ENCODE measurements around the gene TERT.
"Not testable (repeated sequence)": the region's sequence is repeated elsewhere in the genome, so short reads cannot be mapped to it uniquely, and the experiment has no call there.

TERT gene

GRCh38 chr5:1293416-1294205 lies 1.3 kb downstream of the TERT start:
- DNase-seq, result no peak

DNA sequence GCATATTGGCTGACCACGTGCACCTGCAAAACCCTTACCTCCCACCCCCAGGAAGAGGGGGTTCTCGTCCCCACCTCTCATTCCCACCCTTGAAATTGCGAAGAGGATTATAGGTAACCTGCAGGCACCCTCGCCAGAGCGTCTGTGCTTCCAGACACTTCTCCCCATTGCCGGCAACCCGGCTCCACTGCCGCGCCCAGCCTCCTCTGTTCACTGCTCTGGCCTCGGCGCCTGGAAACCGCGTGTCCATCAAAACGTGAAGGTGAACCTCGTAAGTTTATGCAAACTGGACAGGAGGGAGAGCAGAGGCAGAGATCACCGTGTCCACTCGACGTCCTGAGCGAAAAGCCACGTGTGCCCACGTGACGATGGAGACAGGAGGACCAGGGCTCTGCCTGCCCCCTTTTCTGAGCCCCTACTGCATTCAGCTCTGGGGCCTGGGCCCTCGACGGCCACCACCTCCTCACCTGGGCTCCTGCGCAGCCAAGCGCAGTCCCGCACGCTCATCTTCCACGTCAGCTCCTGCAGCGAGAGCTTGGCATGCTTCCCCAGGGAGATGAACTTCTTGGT lies 1.9 kb downstream of the TERT start:
- DNase-seq, result no peak

GRCh38 chr5:1292139-1292538 lies 2.7 kb downstream of the TERT start:
- no peak for DNase-seq

DNA sequence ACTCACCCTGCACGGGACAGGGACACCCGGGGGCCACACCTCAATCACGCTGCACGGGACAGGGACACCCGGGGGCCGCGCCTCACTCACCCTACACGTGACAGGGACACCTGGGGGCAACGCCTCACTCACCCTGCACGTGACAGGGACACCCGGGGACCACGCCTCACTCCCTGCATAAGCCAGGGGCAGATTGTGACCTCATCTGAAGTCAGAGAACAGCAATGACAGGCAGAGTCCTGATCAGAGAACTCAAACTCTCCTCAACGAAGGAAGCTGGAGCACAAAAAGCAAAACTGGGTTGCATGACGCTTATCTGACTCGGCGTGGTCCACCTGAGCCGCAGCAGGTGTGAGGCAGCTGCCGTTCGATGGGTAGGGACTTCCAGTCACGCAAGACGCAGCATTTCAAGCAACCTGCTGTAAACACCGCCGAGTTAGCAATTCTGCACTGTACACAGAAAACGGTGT lies 3.2 kb downstream of the TERT start:
- no peak for DNase-seq

DNA sequence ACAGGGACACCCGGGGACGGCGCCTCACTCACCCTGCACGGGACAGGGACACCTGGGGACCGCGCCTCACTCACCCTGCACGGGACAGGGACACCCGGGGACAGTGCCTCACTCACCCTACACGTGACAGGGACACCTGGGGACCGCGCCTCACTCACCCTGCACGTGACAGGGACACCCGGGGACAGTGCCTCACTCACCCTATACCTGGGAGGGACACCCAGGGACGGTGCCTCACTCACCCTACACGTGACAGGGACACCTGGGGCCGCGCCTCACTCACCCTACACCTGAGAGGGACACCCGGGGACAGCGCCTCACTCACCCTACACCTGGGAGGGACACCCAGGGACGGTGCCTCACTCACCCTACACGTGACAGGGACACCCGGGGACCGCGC lies 3.9 kb downstream of the TERT start:
- DNase-seq, result not testable (repeated sequence)

GRCh38 chr5:1289559-1289958 lies 5.3 kb downstream of the TERT start:
- not testable (repeated sequence) for DNase-seq

GRCh38 chr5:1288439-1289335 lies 6.2 kb downstream of the TERT start:
- DNase-seq, result no peak

DNA sequence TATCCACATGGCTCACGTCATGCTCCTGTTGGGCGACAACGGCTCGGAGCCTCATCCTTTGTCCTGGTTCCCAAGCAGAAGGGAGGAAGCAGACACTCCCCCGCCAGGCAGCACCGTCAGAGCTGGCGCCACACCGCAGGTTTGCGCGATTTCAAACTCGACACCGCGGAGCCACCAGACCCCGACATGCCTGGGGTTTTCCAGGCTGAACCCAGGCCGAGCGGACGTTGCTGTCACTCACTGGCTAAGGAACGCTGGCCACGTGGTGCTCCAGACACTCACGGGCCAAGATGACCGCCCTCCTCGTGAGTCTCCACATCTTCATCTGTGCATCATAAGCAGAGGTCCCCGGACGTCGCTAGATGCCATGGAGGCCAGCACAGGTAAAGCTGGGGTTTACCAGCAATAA lies 9.0 kb downstream of the TERT start:
- DNase-seq, result no peak

GRCh38 chr5:1285141-1285540 lies 9.7 kb downstream of the TERT start:
- no peak for DNase-seq

DNA sequence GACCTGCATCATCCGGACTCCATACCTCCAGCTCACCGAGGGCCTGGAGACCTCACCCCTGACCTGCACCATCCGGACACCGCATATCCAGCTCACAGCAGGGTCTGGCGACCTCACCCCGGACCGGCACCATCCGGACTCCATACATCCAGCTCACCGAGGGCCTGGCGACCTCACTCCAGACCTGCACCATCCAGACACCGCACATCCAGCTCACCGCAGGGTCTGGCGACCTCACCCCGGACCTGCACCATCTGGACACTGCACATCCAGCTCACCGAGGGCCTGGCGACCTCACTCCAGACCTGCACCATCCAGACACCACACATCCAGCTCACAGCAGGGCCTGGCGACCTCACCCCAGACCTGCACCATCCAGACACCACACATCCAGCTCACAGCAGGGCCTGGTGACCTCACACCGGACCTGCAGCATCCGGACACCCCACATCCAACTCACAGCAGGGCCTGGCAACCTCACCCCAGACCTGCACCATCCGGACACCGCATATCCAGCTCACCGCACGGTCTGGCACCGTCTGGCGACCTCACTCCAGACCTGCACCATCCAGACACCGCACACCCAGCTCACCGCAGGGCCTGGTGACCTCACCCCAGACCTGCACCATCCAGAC lies 10.4 kb downstream of the TERT start:
- not testable (repeated sequence) for DNase-seq

- peak; percentile 1 for DNase-seq
Measured at GRCh38 chr5:1283729-1284041, 11.2 kb downstream of the TERT start.

DNA sequence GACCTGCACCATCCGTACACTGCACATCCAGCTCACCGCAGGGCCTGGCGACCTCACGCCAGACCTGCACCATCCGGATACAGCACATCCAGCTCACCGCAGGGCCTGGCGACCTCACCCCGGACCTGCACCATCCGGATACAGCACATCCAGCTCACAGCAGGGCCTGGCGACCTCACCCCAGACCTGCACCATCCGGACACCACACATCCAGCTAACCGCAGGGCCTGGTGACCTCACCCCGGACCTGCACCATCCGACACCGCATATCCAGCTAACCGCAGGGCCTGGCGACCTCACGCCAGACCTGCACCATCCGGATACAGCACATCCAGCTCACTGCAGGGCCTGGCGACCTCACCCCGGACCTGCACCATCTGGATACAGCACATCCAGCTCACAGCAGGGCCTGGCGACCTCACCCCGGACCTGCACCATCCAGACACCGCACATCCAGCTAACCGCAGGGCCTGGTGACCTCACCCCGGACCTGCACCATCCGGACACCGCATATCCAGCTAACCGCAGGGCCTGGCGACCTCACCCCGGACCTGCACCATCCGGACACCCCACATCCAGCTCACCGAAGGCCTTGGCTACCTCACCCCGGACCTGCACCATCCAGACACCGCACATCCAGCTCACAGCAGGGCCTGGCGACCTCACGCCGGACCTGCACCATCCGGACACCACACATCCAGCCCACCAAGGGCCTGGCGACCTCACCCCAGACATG lies 11.7 kb downstream of the TERT start:
- DNase-seq, result peak; percentile 0

DNA sequence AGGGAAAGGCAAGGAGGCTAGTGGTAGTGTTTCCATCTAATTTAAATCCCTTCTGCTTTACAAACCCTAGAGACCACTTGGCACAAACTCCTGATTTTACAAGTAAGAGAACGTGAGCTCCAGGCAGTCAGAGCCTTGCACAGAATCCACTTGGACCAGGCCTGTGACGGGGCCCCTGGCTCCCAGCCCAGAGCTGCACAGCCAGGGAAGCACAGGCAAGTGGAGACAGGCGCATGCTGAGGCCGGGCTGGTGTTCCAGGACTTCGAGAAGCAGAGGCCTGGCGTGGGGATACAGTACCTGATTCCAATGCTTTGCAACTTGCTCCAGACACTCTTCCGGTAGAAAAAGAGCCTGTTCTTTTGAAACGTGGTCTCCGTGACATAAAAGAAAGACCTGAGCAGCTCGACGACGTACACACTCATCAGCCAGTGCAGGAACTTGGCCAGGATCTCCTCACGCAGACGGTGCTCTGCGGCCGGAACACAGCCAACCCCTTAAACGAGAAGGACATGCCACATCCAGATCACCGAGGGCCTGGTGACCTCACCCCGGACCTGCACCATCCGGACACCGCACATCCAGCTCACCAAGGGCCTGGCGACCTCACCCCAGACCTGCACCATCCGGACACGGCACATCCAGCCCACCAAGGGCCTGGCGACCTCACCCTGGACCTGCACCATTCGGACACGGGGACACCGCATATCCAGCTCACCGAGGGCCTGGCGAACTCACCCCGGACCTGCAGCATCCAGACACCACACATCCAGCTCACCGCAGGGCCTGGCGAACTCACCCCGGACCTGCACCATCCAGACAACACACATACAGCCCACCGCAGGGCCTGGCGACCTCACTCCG lies 12.5 kb downstream of the TERT start:
- peak; percentile 2 for DNase-seq

DNA sequence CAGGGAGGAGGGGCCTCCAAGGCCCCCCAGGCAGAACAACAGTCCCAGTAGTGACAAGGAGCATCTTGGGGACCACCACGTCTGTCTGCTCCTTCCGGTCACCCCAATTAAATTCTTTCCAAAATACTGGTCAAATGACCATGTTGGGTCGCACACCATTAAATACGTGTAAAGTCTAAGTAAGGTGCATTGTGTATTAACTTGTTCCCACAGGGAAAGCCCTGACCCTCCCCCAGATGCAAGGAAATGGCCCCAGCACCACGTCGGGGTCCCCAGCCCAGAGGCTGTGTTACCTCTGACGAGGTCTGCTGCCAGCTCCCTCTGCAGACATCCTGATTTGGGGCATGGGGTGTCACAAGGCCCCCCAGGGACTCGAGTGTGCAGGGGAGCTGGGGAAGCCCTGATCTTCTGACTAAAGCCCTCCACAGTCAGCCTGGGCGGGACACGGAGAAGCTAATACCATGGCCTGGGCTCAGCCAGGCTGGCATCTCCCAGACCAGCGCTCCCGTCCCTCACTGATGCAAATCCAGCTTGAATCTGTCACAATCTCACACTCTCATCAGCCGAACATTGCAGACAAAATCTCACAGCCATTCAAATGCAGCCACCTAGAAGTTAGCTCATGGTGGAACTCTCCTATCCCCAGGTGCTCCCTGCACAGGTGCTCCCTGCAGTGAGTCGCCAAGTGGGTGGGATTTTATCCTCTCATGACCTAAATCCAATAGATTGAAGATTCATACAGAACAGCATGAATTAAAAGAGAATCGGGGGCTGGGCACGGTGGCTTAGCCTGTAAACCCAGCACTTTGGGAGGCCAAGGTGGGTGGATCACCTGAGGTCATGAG lies 13.6 kb downstream of the TERT start:
- no peak for DNase-seq

DNA sequence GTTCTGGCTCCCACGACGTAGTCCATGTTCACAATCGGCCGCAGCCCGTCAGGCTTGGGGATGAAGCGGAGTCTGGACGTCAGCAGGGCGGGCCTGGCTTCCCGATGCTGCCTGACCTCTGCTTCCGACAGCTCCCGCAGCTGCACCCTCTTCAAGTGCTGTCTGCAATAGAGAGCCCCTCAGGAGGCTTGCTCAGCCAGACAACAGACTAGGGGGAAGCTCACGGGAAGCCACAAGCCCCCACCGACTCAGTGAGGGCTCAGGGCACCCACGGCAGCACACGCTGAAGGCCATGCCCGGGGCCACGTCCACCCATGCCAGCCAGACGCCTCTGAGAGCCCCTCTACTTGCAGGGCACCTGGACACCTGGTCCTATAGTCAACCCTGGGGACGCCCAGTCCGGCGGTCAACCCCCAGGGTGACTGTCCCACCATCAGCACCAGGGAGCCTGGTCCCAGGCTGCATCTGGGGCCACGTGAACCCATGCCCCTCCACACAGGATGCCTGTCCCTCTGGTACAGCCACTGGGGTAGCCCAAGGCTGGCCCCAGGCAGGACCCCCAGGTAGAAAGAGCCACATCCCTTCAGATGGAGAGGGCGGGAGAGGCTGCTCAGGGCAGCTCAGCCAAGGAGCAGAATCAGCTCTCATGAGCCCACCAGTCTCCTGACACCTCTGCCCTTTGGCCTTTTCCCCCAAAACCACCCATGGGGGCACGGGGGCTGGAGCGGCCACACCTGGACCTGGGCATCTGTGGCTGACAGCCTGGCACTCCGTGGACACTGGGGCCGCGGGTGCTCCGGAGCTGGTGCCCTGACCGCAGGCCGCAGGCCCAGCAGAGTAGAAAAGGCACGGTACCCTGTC lies 14.5 kb downstream of the TERT start:
- no peak for DNase-seq

GRCh38 chr5:1279443-1280151 lies 15.3 kb downstream of the TERT start:
- DNase-seq, result no peak

- no peak for DNase-seq
Measured at GRCh38 chr5:1278656-1279442, 16.0 kb downstream of the TERT start.

DNA sequence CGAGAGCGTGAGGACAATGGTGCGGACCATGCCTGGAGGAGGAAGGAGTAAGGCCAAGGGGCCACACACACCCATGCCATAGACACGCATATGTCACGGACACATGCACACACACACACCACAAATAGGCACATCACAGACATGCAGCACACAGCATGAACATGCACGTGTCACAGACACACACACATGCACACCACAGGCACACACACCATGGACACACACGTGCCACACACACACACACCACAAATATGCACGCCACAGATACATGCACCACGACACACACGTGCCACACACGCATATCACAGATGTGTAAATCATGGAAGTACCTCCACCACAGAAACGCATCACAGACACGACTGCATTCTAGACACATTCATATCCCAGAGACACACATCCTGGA lies 16.7 kb downstream of the TERT start:
- DNase-seq, result no peak

Data from activated gamma-delta T cell treated with Interleukin-2 at 50 U/mL for 16 hours (primary cell).